GM23248 (cell line): ENCODE measurements around the gene FABP1.

Experiments used
- EZH2 ChIP-seq: fragments of 200-600 bp; sonication (generic); IDR thresholded peaks from 2 replicates; pipeline ENCODE4 v1.6.1; 2018; ENCODE audit warnings: antibody characterized with exemption, mild to moderate bottlenecking; ENCODE audit not compliant: insufficient read depth, poor library complexity, severe bottlenecking
- EZH2phosphoT487 ChIP-seq: fragments of 200-600 bp; sonication (generic); IDR thresholded peaks from 2 replicates; pipeline ENCODE4 v1.6.1; 2018; ENCODE audit warnings: antibody characterized with exemption, moderate library complexity, mild to moderate bottlenecking, low read depth; ENCODE audit not compliant: insufficient read depth

- no peak for TF ChIP-seq EZH2
- TF ChIP-seq EZH2phosphoT487: no peak
Measured at GRCh38 chr2:88123164-88123974, 4.5 kb downstream of the FABP1 start.
